GM12891 (cell line): ENCODE results near the gene PCSK6.

Experiments used
- POLR2A ChIP-seq: IDR thresholded peaks from 2 replicates; pipeline ENCODE4 v1.6.1; 2011; ENCODE audit warnings: low read depth, low read length, control low read depth
- POLR2AphosphoS5 ChIP-seq: IDR thresholded peaks from 2 replicates; pipeline ENCODE4 v1.6.1; 2011; ENCODE audit warnings: low read depth, low read length, control low read depth
- TAF1 ChIP-seq: IDR thresholded peaks from 2 replicates; pipeline ENCODE4 v1.6.1; 2011; ENCODE audit warnings: low read depth, low read length, control low read depth

DNA sequence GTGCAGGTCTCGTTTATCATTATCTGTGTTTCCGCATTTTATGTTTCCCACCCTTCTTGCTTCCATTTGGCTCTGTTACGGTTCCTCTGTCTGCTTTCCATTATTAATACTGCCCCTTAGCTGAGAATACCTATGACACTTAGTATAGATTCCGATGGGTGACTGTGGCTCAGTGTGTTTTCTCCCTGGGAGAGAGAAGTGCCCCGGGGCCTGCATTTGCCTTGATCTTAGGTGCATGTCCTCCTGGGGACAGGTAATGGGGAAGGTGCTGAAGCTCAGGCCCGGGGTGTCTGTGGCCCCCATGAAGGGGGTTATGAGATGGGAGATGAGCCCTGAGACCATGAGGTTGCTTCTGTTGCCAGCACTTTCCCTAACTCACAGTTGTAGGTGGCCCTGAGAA lies 43.4 kb upstream of the PCSK6 start:
- TF ChIP-seq POLR2AphosphoS5 (no peak), POLR2A (no peak), TAF1 (no peak)
